ENCODE measurements around the gene CTNNBIP1. TPM values are rescaled to one million over a fixed set of nuclear protein-coding genes. Genes with fewer than 3 reads are reported as not detected.

Gene CTNNBIP1
- total and polyA plus RNA-seq, 2 experiments from 2014 or later = 80.1 to 122 TPM

DNA sequence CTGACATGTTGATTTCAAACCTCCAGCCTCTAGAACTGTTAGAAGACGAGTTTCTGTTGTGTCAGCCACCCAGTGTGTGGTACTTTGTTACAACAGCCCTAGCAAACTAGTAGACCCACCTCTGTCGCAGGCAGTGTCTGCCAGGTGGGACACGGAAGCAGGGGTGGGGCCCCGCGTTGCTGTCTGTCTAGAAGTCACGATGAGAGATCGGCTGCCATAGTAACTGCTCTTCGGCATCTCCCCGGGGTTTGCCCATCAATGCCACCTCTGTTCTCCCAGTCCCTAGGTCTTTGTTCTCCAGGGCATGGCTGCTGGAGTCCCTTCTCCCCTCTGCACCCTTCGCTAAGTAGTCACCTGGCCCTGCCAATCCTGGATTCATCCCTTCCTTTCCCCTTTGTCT lies 71.1 kb downstream of the CTNNBIP1 start:
- H3K36me3 ChIP-seq = no peaks in the 10 kb centered on the region
- no peaks in the 10 kb centered on the region for H3K4me1 ChIP-seq (ENCODE audit: low read depth)
- no peaks in the 10 kb centered on the region for H3K27me3 ChIP-seq
- no peaks in the 10 kb centered on the region for H3K9me3 ChIP-seq (ENCODE audit: low read depth)
- H3K4me3 ChIP-seq = no peak overlapping the region
- DNase-seq (ENCODE audit: low read depth in 1 of 2, low spot score in 1 of 2) = no peak
- no peak for TF ChIP-seq CTCF (IDR thresholded peaks at IDR 0.05; ENCODE audit: low read depth, low read length)
- H3K27ac ChIP-seq = no peak overlapping the region

GRCh38 chr1:9836632-9836960 lies 73.5 kb downstream of the CTNNBIP1 start:
- no peak for DNase-seq (ENCODE audit: low read depth in 1 of 2, low spot score in 1 of 2)
- no peak overlapping the region for H3K4me3 ChIP-seq
- TF ChIP-seq CTCF (IDR thresholded peaks at IDR 0.05; ENCODE audit: low read depth, low read length) = no peak
- H3K9me3 ChIP-seq (ENCODE audit: low read depth) = no peaks in the 10 kb centered on the region
- H3K27me3 ChIP-seq = no peaks in the 10 kb centered on the region
- H3K27ac ChIP-seq = no peak overlapping the region
- no peaks in the 10 kb centered on the region for H3K36me3 ChIP-seq
- H3K4me1 ChIP-seq (ENCODE audit: low read depth) = no peaks in the 10 kb centered on the region

GRCh38 chr1:9835758-9836631 lies 74.1 kb downstream of the CTNNBIP1 start:
- Histone ChIP-seq H3K9me3 (ENCODE audit: low read depth) (no peaks in the 10 kb centered on the region), H3K36me3 (no peaks in the 10 kb centered on the region), H3K4me3 (no peak overlapping the region), H3K27ac (no peak overlapping the region), H3K4me1 (ENCODE audit: low read depth) (no peaks in the 10 kb centered on the region), H3K27me3 (no peaks in the 10 kb centered on the region)
- no peak for TF ChIP-seq CTCF (IDR thresholded peaks at IDR 0.05; ENCODE audit: low read depth, low read length)
- DNase-seq (ENCODE audit: low read depth in 1 of 2, low spot score in 1 of 2) = peak; percentile 46 to 58

DNA sequence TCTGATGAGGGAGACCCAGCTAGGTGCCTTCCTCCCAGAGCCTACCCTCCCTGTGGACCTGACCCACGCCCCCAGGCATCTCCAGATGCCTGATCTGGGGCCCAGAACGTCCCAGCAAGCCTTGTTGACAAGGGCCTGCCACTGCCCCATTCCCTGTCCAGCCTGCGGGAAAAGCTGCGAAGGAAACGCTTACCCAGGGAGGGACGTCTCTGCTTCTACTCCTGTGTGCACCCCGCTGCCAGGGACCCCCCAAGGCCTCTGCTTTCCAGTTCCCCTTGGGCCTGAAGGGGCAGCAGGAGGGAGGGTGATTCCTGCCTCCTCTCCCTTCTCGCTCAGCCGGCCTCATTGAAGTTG lies 74.7 kb downstream of the CTNNBIP1 start:
- Histone ChIP-seq H3K36me3 (no peaks in the 10 kb centered on the region), H3K9me3 (ENCODE audit: low read depth) (no peaks in the 10 kb centered on the region), H3K4me1 (ENCODE audit: low read depth) (no peaks in the 10 kb centered on the region), H3K27ac (no peak overlapping the region), H3K4me3 (no peak overlapping the region), H3K27me3 (no peaks in the 10 kb centered on the region)
- TF ChIP-seq CTCF (IDR thresholded peaks at IDR 0.05; ENCODE audit: low read depth, low read length) = no peak
- no peak for DNase-seq (ENCODE audit: low read depth in 1 of 2, low spot score in 1 of 2)

DNA sequence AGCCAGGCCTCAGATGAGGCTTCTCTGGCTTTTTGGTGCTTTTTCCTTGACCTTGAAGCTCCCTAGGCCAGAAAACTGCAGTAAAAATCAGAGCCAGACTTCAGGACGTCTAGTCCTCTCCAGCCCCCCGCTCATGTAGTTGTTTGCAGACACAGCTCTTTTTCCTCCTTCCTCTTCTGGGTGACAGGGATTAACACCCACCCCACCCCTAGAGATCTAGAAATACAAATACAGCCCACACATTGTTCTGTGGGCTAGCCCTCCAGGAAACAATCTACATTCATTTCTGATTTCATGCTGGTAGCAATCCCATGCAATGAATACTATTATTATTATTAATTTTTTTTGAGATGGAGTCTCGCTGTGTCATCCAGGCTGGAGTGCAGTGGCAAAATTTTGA lies 76.4 kb downstream of the CTNNBIP1 start:
- no peak for DNase-seq (ENCODE audit: low read depth in 1 of 2, low spot score in 1 of 2)
- no peaks in the 10 kb centered on the region for H3K9me3 ChIP-seq (ENCODE audit: low read depth)
- H3K4me1 ChIP-seq (ENCODE audit: low read depth) = no peaks in the 10 kb centered on the region
- H3K27me3 ChIP-seq = no peaks in the 10 kb centered on the region
- no peaks in the 10 kb centered on the region for H3K36me3 ChIP-seq
- no peak overlapping the region for H3K4me3 ChIP-seq
- H3K27ac ChIP-seq = no peak overlapping the region
- TF ChIP-seq CTCF (IDR thresholded peaks at IDR 0.05; ENCODE audit: low read depth, low read length) = no peak

Measured in cardiac muscle cell (in vitro differentiated cells and primary cell).